GM12801 (cell line): Measurements from ENCODE around the gene C2CD4C.

Experiments
- TF ChIP-seq, protein P1 (sequence below): IDR thresholded peaks from one replicate; pipeline ENCODE4 v1.5.1; 2011; ENCODE audit warnings: control low read depth; ENCODE audit not compliant: insufficient read length; ENCODE audit errors: extremely low read depth

Gene C2CD4C

DNA sequence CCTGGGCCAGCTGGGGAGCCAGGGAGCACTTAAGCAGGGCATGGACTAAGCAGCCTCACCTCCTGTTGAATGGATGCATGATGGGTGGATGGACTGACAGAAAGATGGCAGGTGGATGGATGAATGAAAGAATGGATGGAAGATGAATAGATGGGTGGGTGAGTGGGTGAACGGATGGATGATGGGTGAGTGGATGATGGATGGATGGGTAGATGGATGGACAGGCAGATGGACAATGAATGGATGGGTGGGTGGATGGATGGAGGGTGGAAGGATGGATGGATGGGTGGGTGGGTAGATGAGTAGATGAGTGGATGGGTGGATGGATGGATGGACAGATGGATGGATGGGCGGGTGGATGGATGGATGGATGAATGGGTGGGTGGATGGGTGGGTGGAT, 33.1 kb upstream of the C2CD4C start:
- TF ChIP-seq, protein P1, sequence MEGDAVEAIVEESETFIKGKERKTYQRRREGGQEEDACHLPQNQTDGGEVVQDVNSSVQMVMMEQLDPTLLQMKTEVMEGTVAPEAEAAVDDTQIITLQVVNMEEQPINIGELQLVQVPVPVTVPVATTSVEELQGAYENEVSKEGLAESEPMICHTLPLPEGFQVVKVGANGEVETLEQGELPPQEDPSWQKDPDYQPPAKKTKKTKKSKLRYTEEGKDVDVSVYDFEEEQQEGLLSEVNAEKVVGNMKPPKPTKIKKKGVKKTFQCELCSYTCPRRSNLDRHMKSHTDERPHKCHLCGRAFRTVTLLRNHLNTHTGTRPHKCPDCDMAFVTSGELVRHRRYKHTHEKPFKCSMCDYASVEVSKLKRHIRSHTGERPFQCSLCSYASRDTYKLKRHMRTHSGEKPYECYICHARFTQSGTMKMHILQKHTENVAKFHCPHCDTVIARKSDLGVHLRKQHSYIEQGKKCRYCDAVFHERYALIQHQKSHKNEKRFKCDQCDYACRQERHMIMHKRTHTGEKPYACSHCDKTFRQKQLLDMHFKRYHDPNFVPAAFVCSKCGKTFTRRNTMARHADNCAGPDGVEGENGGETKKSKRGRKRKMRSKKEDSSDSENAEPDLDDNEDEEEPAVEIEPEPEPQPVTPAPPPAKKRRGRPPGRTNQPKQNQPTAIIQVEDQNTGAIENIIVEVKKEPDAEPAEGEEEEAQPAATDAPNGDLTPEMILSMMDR, result no peak

DNA sequence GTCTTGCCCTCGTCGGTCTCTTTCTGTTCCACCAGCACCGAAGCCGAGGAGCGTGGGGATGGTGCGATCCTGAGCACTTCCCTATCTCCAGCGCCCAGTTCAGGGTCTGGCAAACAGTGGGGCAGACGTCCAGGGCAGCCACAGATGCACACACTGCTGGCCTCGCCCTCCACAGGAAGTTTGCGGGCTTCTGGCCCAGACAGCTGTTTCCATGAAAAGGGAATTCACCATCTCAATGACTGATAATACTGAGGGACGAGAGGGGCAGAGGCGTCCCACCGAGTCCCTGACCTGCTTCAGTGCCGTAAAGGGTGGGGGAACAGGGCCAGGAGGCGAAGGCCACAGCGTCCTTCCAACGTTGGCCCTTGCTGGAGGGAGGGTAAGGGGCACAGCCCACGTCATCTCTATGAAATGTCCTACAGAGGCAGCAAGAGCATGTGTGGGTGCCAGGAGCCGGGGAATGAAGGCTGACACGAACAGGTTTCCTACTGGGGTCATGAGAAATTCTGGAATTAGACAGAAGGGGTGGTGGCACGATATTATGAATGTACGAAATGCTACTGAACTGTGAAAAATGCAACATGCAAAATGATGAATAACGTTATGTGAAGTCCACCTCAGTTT, 32.4 kb upstream of the C2CD4C start:
- TF ChIP-seq, protein P1, result no peak

DNA sequence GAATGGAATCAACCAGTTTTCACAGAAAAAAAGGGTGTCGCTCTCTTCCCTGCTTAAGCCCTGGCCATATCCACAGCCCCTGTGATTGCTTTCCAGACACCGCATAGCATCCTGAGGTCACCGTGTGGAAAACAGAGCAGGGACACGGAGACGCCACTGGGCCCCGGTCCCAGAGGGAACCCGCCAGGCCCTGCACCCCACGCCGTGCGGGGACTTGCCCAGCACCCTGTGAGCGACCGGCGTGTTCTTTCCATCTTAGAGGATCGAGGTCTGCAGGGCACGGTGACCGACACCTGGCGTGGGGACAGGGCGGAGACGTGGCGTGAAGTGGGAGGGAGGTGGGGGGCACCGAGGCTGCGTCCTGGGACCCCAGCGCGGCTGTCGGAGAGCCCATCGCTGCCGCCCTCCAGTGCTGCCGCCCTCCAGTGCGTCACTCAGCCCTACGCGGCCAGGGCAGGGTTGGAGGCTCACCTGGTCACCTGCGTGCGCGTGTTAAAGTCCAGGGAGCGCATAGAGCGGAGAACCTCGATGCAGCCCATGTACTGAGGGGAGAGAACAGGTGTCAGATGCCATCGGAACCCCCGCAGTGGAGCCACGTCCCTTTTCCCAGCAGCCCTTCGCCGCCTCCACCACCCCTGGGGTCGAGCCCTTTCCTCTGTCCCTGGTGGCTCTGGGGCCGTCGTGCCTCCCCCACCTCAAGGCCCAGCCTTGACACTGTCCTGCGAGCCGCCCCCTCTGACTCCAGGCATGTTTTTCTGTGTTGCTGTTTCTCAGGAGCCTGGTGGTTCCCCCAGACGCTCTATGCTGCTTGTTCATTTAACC, 31.7 kb upstream of the C2CD4C start:
- TF ChIP-seq, protein P1, result no peak

DNA sequence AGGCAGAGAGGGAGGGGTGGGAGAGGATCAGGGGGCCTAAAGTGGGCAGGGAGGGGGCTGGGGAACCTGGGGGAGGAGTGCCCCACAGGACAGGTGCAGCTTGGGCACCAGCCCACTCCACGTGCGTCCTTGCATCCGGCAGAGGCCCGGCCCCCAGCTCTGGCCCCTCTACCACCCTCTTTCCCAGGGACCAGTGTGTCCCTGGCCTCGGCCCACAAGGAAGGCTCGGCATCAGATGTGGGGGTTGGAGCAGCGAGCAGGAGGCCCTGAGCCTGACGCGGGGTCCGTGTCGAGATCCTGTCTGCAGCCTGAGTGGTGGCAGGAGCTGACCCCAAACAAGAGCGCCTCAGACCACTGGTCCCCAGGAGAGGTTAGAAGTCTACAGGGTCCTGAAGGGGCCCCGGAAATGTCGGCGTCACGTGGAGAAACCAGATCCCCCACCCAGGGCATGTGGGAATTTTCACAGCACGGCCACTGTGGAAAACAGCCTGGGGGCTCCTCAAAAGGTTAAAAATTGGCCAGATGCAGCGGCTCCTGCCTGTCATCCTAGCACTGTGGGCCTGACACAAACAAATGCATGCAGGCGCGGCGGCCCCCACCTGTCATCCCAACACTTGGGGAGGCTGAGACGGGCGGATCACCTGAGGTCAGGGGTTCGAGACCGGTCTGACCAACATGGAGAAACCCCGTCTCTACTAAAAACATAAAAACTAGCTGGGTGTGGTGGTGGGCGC, 30.4 kb upstream of the C2CD4C start:
- TF ChIP-seq, protein P1, result no peak

DNA sequence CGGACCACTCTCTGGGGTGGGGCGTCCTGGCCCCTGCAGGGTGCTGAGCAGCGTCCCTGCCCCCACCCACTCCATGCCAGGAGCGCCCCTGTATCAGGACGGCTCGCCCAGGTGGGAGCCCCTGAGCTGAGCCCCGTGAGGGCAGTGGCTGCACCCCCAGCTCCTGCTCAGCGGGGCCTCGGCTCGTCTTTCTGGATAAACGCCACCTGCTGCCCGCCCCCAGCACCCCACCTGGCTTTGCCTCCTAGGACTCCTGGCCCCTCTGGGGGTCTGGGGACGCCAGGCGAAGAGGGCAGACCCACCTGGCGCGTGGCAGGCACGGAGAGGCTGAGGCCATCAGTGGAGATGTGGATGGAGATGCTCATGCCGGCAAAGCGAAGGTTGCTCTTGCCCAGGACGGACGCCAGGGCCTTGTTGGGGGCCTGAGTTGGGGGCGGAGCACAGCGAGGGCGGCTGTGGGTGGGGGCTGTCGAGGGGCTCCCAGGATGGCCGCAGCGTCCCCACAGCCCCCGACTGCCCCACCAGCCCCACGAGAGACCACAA, 29.5 kb upstream of the C2CD4C start:
- TF ChIP-seq, protein P1, result no peak

DNA sequence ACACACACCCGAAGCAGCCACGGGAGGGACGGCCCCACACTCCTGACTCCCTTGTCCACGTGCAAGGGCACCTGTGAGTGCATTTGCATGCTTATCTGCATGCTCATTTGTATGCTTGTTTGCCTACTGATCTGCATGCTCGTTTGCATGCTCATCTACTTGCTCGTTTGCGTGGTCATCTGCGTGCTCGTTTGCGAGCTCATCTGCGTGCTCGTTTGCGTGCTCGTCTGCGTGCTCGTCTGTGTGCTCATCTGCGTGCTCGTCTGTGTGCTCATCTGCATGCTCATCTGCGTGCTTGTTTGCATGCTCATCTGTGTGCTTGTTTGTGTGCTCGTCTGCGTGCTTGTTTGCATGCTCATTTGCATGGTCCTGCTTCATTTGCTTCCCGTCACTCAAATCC, 28.1 kb upstream of the C2CD4C start:
- TF ChIP-seq, protein P1, result no peak

DNA sequence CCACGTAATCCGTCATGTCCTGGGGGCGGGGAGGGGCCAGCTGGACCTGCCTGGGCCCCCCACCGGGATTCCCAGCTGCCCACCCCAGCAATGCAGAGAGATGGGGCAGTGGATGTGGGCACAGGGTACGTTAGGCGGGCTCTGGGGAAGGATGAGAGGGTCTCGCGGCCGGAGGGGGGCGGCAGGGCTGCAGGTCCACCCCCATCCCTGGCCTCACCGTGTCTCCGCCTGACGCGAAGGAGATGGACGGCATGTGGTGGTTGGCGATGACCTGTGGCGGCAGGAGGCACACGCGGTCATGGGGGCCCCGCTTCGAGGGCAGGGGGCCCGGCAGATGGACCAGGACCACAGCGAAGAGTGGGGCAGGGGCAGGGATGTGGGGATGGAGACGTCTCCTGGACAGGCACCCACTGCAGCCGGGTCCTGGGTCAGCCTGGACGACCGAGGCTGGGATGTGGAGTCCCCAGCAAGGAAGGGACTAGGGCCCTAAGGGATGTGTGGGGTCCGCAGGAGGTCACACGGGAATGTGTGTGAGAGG, 27.5 kb upstream of the C2CD4C start:
- TF ChIP-seq, protein P1, result no peak
